Stromal cell of bone marrow (primary cell): Measurements from ENCODE around the gene PHF21A.
A peak's percentile ranks its signal among the peaks of the same experiment; 100 is the strongest.
"Not testable (repeated sequence)": the region's sequence is repeated elsewhere in the genome, so short reads cannot be mapped to it uniquely, and the experiment has no call there.

Source experiments
- DNase-seq: peaks from one replicate; pipeline ENCODE4 v3.0.0-alpha.2; 2012; ENCODE audit warnings: low read depth

Gene PHF21A

DNA sequence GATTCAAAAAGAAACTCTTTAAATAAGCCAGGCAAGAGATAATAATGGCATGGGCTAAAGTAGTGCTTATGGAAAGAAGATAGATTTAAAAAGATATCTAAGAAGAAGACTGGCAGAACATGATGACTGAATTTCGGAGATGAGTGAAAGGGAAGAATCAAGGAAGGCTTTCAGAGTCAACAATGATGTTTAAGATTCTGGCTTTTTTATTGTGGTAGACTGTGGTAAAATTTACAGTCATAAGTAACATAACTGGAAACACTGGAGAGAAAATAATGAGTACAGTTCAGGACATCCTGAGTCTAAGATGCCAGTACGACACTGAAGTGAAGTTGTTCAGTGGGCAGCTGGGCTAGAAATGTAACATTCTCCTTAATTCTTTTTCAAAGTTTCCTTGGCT is 85.2 kb downstream of the PHF21A start:
- no peak for DNase-seq

DNA sequence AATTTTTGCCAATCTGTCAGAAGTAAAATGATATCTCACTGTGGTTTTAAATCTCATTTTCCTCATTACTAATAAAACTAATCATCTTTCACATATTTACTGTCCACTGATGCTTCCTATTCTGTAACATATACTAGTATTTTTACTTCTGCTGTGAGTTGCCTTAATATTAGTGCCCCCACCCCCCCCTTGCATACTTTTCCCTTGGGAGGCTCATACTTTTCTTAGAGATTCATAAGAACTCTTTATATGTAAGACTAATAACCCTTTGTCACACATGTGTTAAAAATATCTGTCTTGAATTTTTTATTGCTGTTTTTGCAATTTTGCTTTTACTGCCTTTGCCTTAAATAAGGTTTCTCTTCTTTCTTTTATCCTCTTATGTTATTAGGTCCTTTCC is 87.2 kb downstream of the PHF21A start:
- no peak for DNase-seq

DNA sequence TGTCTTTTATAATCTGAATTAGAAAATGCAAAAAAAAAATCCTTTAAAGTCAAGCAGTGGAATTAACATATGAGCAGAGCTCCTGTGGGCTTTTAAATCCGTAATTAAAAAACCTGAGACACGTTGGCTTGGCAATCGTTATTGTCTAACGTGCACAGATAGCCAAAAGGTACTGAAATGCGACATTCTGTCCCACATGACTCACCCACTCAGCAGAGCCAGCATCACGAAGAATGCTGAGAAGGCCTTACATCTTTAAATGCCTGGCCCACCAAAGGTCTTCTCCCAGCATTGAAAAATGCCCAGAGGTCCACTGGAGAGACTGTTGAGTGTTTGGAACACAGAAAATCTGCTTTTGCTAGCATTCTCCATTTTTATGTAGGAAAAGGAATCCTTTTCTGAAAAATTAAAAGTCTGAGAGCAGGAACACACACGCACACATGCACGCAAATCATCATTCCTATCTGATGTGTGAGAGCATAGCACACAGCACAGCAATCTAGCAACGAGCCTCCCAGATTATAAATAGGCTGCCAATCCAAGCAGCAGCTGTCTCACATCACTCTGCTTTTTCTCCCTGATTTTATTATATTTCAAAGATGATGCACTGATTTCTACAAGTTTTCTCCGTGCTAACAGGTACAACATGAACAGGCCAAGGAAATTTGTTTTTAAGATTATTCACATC is 94.5 kb downstream of the PHF21A start:
- peak; percentile 21 for DNase-seq

DNA sequence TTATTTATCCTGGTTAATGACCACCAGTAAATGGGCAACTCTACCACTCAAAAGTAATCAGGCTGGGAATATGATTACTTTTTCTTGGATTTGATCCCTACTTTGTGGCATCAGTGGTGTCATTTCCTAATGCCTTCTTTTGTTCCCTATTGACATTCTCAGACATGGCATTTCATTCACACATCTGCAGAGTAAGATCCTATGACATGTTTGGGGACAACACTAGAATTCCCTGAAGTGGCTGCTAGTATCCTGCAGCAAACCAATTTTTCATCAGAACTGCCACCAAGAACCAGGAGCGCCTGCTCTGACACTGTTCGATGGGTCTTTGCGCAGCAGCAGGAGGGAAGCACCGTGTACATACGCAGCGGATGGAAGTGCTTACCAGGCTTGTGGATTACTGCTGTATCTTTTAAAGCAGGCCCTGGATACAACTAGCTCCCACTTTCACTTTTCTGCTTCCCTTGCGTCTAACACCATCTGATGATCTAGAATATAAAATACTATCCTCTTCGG is 101.1 kb downstream of the PHF21A start:
- DNase-seq = no peak

DNA sequence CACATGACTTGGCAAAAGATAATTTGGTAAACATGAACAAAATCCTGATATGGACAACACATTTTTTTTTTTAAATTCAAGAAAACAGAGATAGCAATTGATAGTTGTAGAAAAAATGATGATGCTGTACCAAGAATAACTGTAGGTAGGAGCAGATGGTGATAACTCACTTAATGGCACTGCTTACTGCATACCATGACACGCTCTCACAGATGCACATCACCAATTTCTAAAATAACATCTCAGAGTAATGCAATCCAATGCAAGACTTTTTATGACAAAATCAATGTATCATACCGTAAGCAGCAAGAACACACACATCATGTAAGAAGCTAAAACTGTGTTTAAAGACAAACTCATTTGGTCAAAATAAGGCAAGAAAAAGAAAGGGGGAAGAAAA is 102.6 kb downstream of the PHF21A start:
- no peak for DNase-seq

DNA sequence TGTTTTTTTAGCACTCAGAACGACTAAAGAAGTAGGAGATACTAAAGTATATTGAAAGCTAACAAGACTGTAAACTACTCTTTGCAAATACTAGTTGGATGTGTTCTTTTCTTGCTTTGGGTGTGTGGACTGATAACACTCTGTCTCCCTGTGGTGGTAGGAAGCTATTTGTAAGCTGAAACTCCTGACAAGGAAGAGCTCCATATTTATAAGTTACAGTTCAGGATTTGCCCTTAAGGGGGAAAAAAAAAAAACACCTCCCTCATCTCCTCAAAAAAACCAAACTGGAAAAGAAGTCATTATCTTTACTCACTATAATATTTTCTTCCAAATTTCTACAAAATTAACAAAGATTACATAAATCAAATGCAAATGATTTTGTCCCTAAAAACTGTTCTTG is 103.9 kb downstream of the PHF21A start:
- no peak for DNase-seq

DNA sequence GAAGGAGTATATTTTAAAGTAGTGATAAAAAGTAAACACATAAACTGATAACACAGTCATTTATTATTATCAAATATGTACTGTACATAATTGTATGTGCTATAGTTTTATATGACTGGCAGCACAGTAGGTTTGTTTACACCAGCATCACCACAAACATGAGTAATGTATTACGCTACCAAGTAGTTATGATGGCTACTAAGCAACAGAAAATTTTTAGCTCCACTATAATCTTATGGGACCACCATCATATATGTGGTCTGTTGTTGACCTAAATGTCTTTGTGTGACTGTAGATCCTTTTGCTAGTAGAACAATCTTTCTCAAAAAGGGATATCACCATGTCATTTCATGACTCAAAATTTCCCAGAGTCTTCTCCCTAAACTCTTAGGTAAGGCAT is 105.3 kb downstream of the PHF21A start:
- no peak for DNase-seq

DNA sequence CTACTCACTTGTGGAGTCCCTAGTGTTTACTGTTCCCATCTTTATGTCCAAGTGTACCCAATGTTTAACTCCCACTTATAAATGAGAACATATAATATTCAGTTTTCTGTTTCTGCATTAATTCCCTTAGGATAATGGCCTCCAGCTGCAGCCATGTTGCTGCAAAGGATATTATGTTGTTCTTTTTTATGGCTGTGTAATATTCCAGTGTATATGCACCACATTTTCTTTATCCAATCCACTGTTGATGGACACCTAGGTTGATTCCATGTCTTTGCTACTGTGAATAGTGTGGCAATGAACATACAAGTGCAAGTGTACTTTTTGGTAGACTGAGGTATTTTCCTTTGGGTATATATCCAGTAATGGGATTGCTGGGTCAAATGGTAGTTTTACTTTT is 107.1 kb downstream of the PHF21A start:
- not testable (repeated sequence) for DNase-seq

DNA sequence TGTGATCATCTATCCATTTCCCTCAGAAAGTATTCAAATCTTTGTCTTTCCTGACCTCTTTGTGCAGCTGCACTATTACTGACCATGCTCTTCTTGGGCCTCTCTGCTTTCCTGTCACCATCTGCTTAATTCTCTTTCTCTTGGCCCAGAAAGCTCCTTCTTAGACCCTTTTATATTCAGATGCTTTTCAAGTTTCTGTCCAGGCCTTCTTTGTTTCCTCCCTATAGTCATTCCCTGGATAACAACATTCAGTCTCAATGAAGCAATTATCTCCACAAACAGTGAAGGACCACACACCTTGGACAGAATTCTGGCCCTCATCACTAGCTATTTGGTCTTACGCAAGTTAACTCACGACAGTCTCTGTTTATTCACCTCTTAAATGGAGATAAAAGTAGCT is 109.1 kb downstream of the PHF21A start:
- no peak for DNase-seq

DNA sequence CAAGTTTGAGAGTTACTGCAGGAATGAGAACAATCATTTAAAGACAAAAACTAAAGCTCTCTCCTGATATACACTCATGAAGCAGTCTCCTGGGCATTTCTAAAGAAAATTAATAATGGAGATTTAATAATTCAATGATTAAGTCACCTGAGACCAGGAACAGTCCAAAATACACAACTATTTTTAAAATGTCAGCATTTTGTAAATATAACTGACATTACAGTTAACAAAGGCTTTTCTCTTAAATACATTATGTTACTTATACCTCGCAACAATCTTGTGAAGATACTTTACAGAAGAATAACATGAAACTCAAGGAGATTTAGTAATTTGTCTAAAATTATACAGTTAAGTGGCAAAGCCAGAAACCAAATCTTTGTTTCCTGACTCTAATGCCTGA is 111.2 kb downstream of the PHF21A start:
- no peak for DNase-seq

DNA sequence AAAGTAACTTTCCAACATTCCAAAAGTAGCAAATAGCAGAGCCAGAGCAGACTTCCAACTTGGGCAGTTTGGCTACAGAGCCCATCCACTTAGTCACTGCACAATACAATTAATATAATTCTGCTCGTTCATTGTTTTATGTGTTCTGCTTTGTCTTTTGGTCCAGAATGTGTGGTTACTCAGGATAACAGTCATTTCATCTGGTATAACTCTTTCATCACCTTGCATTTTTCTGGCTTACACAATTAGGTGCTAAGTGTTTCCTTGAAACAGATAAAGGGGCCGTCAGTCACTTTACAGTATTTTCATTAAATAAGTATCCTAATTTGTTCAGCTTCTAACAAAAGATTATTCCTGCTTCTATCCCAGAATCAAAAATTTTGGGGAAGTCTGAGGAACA is 111.6 kb downstream of the PHF21A start:
- no peak for DNase-seq

DNA sequence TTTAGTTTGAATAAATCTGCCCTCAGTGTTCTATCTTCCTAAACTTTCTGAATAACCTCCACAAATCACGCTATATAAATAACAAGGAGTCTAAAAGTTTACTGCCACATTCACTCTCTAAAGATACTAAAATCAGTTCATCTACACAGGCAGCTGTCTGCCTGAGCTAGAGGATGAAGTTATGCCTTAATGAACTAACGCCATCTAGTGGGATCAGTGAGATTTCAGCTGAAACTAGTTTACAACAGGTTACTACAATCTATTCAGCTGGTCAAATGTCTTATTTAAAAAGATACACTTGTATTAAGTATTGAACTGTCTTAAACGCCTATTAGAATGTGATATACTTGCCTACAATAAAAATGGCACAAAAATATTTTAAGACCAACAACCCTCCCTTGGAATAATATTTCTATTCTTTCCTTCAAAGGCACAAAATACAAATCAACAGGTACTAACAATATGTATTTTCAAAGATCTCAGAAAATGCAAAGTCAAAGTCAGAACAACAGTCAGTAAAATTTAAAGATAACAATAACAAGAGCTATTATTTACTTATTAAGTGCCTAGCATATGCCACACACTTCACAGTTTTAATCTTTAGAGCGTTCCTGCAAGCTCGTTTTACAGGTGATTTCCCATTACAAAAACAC is 114.7 kb downstream of the PHF21A start:
- peak; percentile 58 for DNase-seq

DNA sequence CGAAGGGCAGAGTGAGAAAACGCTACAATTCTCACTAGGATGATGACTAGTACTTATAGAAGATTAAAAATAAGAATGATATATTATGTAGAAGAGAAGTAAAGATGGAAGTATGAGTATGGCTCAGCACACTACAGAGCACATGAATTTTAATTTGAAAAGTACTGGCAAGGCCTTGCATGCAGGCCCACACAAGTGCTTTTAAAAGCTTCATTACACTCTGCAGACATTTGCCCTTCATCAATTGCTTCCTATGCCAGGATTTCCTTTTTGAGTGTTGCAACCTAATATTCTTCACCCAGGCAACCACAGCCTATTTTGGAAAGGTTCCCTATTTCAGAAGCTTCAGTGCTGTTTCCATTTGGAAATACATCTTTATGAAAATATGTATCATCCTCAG is 117.7 kb downstream of the PHF21A start:
- DNase-seq = peak; percentile 52

DNA sequence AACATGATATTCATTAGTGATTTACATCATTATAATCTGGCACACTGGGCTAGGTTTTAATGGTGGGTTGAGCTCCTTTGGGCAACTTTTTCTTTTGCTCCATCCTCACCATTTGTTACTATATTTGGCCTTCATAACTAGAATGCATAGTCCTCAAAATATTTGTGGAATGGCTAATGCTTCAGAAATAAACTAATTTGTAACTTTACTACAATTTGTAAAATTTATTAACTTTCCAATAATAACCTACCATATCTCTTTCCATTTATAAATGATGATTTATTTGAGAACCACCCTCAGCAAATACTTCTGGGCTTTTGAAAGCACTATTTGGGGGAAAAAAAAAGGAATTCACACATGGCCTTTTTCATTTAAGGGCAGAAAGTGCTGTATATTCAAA is 119.1 kb downstream of the PHF21A start:
- DNase-seq = no peak

DNA sequence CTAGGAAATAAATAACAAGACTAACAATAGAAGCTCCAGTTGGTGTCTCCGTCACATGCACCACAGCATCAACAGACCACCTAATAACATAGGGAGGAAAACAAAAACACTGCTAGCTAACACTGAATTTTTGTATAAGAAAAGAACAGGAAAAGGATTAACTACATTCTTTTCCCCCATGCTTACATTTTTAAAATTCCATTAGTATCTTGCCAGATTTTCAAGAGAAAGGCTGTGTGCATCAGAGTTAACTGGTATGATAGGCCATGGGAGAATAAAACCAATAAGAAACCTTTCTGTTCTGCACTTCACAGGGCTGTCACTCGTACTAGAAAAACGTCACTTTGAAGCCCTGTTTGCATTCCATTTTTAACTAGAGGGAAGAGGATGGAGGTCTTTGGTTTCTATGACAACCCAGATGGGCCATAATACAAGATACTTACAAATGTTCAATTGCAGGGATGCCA is 119.8 kb downstream of the PHF21A start:
- no peak for DNase-seq

DNA sequence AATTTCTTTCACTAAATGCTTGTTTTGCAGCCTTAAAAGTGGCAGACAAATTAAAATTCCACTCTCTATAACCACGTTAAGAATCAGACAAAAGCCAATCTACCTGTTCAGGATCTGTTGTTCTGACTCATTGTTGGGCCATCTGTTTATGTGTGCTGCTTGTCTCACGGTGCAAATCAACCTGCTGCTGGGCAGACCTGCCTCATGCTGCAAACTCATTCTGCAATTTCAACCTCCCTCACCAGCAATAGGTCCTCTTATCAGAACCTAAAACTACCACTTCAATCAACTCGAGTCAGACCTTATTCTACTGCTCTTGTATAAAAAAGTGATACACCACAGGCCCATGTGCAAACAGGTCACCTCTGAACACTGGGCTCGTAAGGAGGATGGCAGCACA is 123.7 kb downstream of the PHF21A start:
- no peak for DNase-seq

DNA sequence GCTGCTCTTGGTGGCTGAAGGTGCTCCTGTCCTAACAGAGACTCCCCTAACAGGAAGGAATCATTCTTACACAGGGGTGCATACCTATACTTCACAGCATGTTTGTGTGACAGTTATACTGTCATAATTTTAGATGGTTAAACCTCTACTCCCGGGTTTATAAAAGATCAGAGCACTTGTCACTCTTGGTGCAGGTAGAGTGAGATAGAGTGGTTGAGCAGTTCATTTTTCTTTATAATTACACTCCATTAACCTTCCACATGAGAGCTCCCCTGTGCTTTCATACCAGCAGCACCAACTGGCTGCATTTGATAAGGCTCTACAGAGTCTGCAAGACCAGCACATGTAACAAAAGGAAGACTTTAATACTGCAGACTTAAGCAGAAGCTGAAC is 125.9 kb downstream of the PHF21A start:
- no peak for DNase-seq

DNA sequence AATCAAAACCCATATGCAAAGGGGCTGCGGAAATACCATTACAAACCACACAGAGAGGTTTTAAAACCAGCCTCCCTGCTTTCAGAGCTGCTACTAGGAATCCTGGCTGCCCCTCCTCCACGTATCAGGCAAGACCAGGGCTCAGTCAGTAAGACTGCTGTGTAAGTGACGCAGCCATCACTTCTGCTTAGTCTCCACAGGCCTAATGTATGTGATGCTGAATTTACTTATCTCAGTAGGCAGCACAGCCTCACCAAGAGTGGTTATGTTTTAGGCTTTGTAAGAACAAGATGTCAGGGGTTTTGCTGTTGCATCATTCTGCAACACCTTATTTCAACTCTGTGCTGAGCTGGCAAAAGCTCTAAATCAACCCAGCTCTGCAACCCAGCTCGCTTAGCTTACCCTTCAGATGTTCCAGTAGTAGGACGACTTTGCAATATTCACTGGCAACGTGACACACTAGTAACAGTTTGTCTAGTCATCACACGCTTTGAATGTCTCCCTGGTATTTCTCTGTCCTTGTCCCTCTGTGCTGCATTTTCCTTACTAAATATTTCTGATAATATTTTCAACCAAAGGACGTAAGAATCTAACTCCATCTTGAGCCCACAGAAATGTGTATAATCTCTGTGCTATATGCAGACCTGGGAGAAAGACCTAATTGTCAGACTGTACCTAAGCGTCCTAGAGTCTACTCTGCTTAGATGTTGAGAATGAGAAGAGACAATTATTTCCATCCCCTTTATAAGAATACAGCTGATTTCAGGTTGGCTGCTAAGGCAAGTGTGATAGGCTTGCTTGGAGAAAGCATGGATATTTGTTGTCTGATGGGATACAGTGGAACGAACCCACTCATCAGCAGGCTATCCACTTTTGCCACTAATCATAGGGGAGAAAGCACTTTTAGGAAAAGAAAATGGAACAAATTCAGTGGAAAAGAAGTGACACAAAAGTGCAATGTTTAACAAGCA is 126.6 kb downstream of the PHF21A start:
- no peak for DNase-seq

DNA sequence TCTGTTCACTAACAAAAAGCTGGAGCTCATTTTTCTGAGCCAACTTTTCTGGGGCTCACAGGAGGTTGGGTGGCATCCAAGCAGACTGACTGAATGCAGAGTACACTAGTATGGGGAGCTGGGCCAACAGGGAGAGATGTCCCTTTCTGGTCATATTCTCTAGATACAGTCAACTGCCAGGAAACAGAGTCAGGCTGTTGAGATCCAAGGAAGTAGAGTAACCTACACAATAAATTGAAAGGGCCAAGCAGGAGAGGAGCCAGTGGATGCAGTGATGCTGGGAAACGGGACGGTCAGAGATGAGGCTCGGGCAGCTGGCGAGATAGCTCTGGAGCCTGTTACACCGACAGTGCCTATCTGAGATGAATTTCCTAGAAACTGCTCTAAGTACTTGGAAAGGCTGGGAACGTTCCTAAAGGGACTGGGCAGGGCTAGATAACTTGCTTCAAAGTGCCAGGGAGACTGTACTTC is 127.7 kb downstream of the PHF21A start:
- DNase-seq = no peak

DNA sequence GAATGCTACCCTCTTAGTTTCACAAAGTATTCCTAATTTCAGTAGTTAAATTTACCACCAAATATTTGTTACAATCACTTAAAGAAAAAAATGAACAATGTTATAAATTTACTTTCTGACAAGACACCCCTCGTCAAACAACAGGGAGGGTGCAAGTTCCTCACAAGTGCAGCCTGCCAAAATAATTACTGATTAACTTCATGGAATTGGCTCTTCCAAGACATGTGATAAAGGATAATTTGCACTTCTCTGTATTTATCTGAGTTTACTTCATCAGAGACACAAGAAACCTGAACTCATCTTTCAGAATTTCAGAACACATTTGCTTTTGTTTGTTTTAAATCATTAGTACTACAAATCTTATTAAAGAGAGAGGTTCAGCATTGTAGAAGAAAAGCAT is 132.3 kb downstream of the PHF21A start:
- DNase-seq = no peak

DNA sequence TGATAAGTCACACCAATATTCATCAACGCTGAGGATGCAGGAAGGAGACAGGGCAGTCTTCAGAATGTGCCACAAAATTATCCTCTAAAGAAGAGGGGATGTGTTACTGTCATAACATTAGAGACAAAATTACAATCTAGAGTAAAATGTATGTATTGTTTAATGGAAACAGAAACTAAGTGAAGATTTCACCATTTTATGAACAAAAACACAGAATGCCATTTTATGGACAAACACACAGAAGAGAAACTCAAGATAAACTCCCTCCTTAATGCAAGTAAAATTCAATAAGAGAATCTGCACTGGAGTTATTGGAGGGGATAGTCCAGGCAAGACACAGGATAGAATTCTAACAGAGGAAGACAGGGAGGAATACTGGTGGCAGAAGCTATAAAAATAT is 136.0 kb downstream of the PHF21A start:
- DNase-seq = no peak

DNA sequence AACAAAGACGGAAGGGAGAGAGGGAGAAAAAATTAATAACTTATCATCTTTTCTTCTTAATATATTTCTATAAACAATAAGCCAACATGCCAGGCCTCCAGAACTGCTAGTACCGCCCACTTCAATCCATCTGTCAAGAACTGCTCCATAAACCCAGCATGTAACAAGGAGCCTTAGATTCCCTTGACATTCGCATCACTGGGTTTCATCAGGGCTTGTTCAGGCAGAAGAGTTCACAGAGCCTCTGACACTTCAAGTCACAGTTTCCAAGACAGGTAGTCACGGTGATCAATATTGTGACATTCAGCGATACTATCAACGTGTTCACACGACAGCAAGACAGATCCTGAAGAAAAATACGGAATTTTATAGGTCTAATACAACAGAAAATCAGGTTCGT is 137.1 kb downstream of the PHF21A start:
- DNase-seq = no peak

DNA sequence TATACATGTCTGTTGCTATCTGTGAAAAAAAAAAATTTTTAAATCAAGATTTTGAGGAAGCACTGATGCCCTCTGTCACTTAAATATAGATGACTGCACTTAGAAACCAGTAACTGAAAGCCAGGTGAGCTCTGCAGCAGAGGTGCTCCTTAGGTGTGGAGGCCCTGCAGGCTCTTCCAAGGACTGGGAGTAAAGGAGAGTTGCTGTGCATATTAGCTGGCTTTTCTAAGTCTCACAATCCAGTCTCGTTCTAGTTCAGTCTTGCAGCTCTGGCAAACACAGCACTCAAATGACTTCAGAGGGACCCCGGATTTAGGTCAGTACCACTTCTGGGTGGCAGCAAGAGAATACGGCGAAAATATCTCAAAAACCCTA is 137.8 kb downstream of the PHF21A start:
- no peak for DNase-seq
